ENCODE data around the gene ARHGAP12. TPM values are rescaled to one million over a fixed set of nuclear protein-coding genes. Genes with fewer than 3 reads are reported as not detected.

The ARHGAP12 gene
- polyA plus RNA-seq, 2 donors, result 6.9 to 19.8 TPM

GRCh38 chr10:31782701-31783100 lies 145.9 kb downstream of the ARHGAP12 start:
- H3K4me3 ChIP-seq (ENCODE audit: low read depth in 1 of 2, low read length in 2 of 2), result no peak overlapping the region
- H3K9me3 ChIP-seq (ENCODE audit: control insufficient read depth in 2 of 2, insufficient read depth in 1 of 2, low read depth in 1 of 2, low read length in 1 of 2), result no peaks in the 10 kb centered on the region
- H3K36me3 ChIP-seq (ENCODE audit: control insufficient read depth in 2 of 2, insufficient read depth in 2 of 2, low read length in 1 of 2), result no peaks in the 10 kb centered on the region
- WGBS, 2 donors, result 24 to 49% methylated on average over 2 of the region's 2 CpGs
- H3K4me1 ChIP-seq (ENCODE audit: control insufficient read depth in 2 of 2, insufficient read depth in 2 of 2, low read length in 1 of 2), result no peaks in the 10 kb centered on the region
- H3K27me3 ChIP-seq (ENCODE audit: control insufficient read depth in 1 of 2, insufficient read depth in 2 of 2, low read length in 2 of 2), result no peaks in the 10 kb centered on the region
- H3K27ac ChIP-seq (ENCODE audit: low read depth in 2 of 2, low read length in 1 of 2), result no peak overlapping the region

GRCh38 chr10:31780717-31781116 lies 147.9 kb downstream of the ARHGAP12 start:
- Histone ChIP-seq H3K36me3 (ENCODE audit: control insufficient read depth in 2 of 2, insufficient read depth in 2 of 2, low read length in 1 of 2) (no peaks in the 10 kb centered on the region), H3K4me1 (ENCODE audit: control insufficient read depth in 2 of 2, insufficient read depth in 2 of 2, low read length in 1 of 2) (no peaks in the 10 kb centered on the region), H3K27ac (ENCODE audit: low read depth in 2 of 2, low read length in 1 of 2) (no peak overlapping the region), H3K27me3 (ENCODE audit: control insufficient read depth in 1 of 2, insufficient read depth in 2 of 2, low read length in 2 of 2) (no peaks in the 10 kb centered on the region), H3K9me3 (ENCODE audit: control insufficient read depth in 2 of 2, insufficient read depth in 1 of 2, low read depth in 1 of 2, low read length in 1 of 2) (peaks cover 0 to 2% of the 10 kb centered on the region in 2 donors), H3K4me3 (ENCODE audit: low read depth in 1 of 2, low read length in 2 of 2) (no peak overlapping the region)
- 54 to 55% methylated on average over 2 of the region's 2 CpGs for WGBS, 2 donors

- Histone ChIP-seq H3K4me1 (ENCODE audit: control insufficient read depth in 2 of 2, insufficient read depth in 2 of 2, low read length in 1 of 2) (no peaks in the 10 kb centered on the region), H3K27ac (ENCODE audit: low read depth in 2 of 2, low read length in 1 of 2) (no peak overlapping the region), H3K27me3 (ENCODE audit: control insufficient read depth in 1 of 2, insufficient read depth in 2 of 2, low read length in 2 of 2) (no peaks in the 10 kb centered on the region), H3K36me3 (ENCODE audit: control insufficient read depth in 2 of 2, insufficient read depth in 2 of 2, low read length in 1 of 2) (no peaks in the 10 kb centered on the region), H3K9me3 (ENCODE audit: control insufficient read depth in 2 of 2, insufficient read depth in 1 of 2, low read depth in 1 of 2, low read length in 1 of 2) (peaks cover 0 to 2% of the 10 kb centered on the region in 2 donors), H3K4me3 (ENCODE audit: low read depth in 1 of 2, low read length in 2 of 2) (no peak overlapping the region)
- 93% methylated on average over 3 of the region's 3 CpGs for WGBS, 2 donors
These were observed 150.0 kb downstream of the ARHGAP12 start for GRCh38 chr10:31778627-31779026.

GRCh38 chr10:31776159-31776558 lies 152.5 kb downstream of the ARHGAP12 start:
- WGBS, 2 donors, result 89 to 90% methylated on average over 5 of the region's 5 CpGs
- H3K4me1 ChIP-seq (ENCODE audit: control insufficient read depth in 2 of 2, insufficient read depth in 2 of 2, low read length in 1 of 2), result no peaks in the 10 kb centered on the region

GRCh38 chr10:31774928-31775650 lies 153.5 kb downstream of the ARHGAP12 start:
- no peak overlapping the region for H3K4me3 ChIP-seq (ENCODE audit: low read depth in 1 of 2, low read length in 2 of 2)
- 89 to 91% methylated on average over 12 of the region's 12 CpGs for WGBS, 2 donors
- no peaks in the 10 kb centered on the region for H3K36me3 ChIP-seq (ENCODE audit: control insufficient read depth in 2 of 2, insufficient read depth in 2 of 2, low read length in 1 of 2)
- no peaks in the 10 kb centered on the region for H3K4me1 ChIP-seq (ENCODE audit: control insufficient read depth in 2 of 2, insufficient read depth in 2 of 2, low read length in 1 of 2)
- peaks cover 0 to 2% of the 10 kb centered on the region in 2 donors for H3K9me3 ChIP-seq (ENCODE audit: control insufficient read depth in 2 of 2, insufficient read depth in 1 of 2, low read depth in 1 of 2, low read length in 1 of 2)
- no peaks in the 10 kb centered on the region for H3K27me3 ChIP-seq (ENCODE audit: control insufficient read depth in 1 of 2, insufficient read depth in 2 of 2, low read length in 2 of 2)
- no peak overlapping the region for H3K27ac ChIP-seq (ENCODE audit: low read depth in 2 of 2, low read length in 1 of 2)

More at GRCh38 chr10:31776159-31776558, 152.5 kb downstream of the ARHGAP12 start:
- H3K9me3 ChIP-seq (ENCODE audit: control insufficient read depth in 2 of 2, insufficient read depth in 1 of 2, low read depth in 1 of 2, low read length in 1 of 2), result peaks cover 0 to 2% of the 10 kb centered on the region in 2 donors
- no peak overlapping the region for H3K4me3 ChIP-seq (ENCODE audit: low read depth in 1 of 2, low read length in 2 of 2)
- no peaks in the 10 kb centered on the region for H3K36me3 ChIP-seq (ENCODE audit: control insufficient read depth in 2 of 2, insufficient read depth in 2 of 2, low read length in 1 of 2)
- no peaks in the 10 kb centered on the region for H3K27me3 ChIP-seq (ENCODE audit: control insufficient read depth in 1 of 2, insufficient read depth in 2 of 2, low read length in 2 of 2)
- no peak overlapping the region for H3K27ac ChIP-seq (ENCODE audit: low read depth in 2 of 2, low read length in 1 of 2)

GRCh38 chr10:31774299-31774900 lies 154.2 kb downstream of the ARHGAP12 start:
- no peak overlapping the region for H3K27ac ChIP-seq (ENCODE audit: low read depth in 2 of 2, low read length in 1 of 2)
- WGBS, 2 donors, result 81 to 83% methylated on average over 12 of the region's 12 CpGs
- no peak overlapping the region for H3K4me3 ChIP-seq (ENCODE audit: low read depth in 1 of 2, low read length in 2 of 2)
- H3K36me3 ChIP-seq (ENCODE audit: control insufficient read depth in 2 of 2, insufficient read depth in 2 of 2, low read length in 1 of 2), result no peaks in the 10 kb centered on the region
- no peaks in the 10 kb centered on the region for H3K4me1 ChIP-seq (ENCODE audit: control insufficient read depth in 2 of 2, insufficient read depth in 2 of 2, low read length in 1 of 2)
- no peaks in the 10 kb centered on the region for H3K27me3 ChIP-seq (ENCODE audit: control insufficient read depth in 1 of 2, insufficient read depth in 2 of 2, low read length in 2 of 2)
- H3K9me3 ChIP-seq (ENCODE audit: control insufficient read depth in 2 of 2, insufficient read depth in 1 of 2, low read depth in 1 of 2, low read length in 1 of 2), result peaks cover 0 to 2% of the 10 kb centered on the region in 2 donors

- H3K27ac ChIP-seq (ENCODE audit: low read depth in 2 of 2, low read length in 1 of 2), result no peak overlapping the region
- no peaks in the 10 kb centered on the region for H3K27me3 ChIP-seq (ENCODE audit: control insufficient read depth in 1 of 2, insufficient read depth in 2 of 2, low read length in 2 of 2)
- H3K36me3 ChIP-seq (ENCODE audit: control insufficient read depth in 2 of 2, insufficient read depth in 2 of 2, low read length in 1 of 2), result no peaks in the 10 kb centered on the region
- H3K4me1 ChIP-seq (ENCODE audit: control insufficient read depth in 2 of 2, insufficient read depth in 2 of 2, low read length in 1 of 2), result no peaks in the 10 kb centered on the region
- no peak overlapping the region for H3K4me3 ChIP-seq (ENCODE audit: low read depth in 1 of 2, low read length in 2 of 2)
- peaks cover 0 to 2% of the 10 kb centered on the region in 2 donors for H3K9me3 ChIP-seq (ENCODE audit: control insufficient read depth in 2 of 2, insufficient read depth in 1 of 2, low read depth in 1 of 2, low read length in 1 of 2)
- 89 to 91% methylated on average over 15 of the region's 15 CpGs for WGBS, 2 donors
These were observed 154.8 kb downstream of the ARHGAP12 start for GRCh38 chr10:31773749-31774298.

GRCh38 chr10:31771331-31771831 lies 157.2 kb downstream of the ARHGAP12 start:
- Histone ChIP-seq H3K4me1 (ENCODE audit: control insufficient read depth in 2 of 2, insufficient read depth in 2 of 2, low read length in 1 of 2) (no peaks in the 10 kb centered on the region), H3K4me3 (ENCODE audit: low read depth in 1 of 2, low read length in 2 of 2) (no peak overlapping the region), H3K27ac (ENCODE audit: low read depth in 2 of 2, low read length in 1 of 2) (no peak overlapping the region), H3K9me3 (ENCODE audit: control insufficient read depth in 2 of 2, insufficient read depth in 1 of 2, low read depth in 1 of 2, low read length in 1 of 2) (peaks cover 0 to under 1% of the 10 kb centered on the region in 2 donors), H3K27me3 (ENCODE audit: control insufficient read depth in 1 of 2, insufficient read depth in 2 of 2, low read length in 2 of 2) (no peaks in the 10 kb centered on the region), H3K36me3 (ENCODE audit: control insufficient read depth in 2 of 2, insufficient read depth in 2 of 2, low read length in 1 of 2) (no peaks in the 10 kb centered on the region)
- 78 to 83% methylated on average over 9 of the region's 9 CpGs for WGBS, 2 donors

GRCh38 chr10:31770307-31770902 lies 158.2 kb downstream of the ARHGAP12 start:
- Histone ChIP-seq H3K4me1 (ENCODE audit: control insufficient read depth in 2 of 2, insufficient read depth in 2 of 2, low read length in 1 of 2) (no peaks in the 10 kb centered on the region), H3K4me3 (ENCODE audit: low read depth in 1 of 2, low read length in 2 of 2) (no peak overlapping the region), H3K9me3 (ENCODE audit: control insufficient read depth in 2 of 2, insufficient read depth in 1 of 2, low read depth in 1 of 2, low read length in 1 of 2) (no peaks in the 10 kb centered on the region), H3K27ac (ENCODE audit: low read depth in 2 of 2, low read length in 1 of 2) (no peak overlapping the region), H3K27me3 (ENCODE audit: control insufficient read depth in 1 of 2, insufficient read depth in 2 of 2, low read length in 2 of 2) (no peaks in the 10 kb centered on the region), H3K36me3 (ENCODE audit: control insufficient read depth in 2 of 2, insufficient read depth in 2 of 2, low read length in 1 of 2) (no peaks in the 10 kb centered on the region)
- WGBS, 2 donors, result 60 to 65% methylated on average over 8 of the region's 8 CpGs
